GM19438 (cell line): Measurements from ENCODE around the gene CCDC107.
"Not testable (repeated sequence)": the region's sequence is repeated elsewhere in the genome, so short reads cannot be mapped to it uniquely, and the experiment has no call there.

Experiments
- ATAC-seq: cut with Tn5 transposase; IDR thresholded peaks from one replicate; pipeline ENCODE4 v1.9.1; 2021; ENCODE audit warnings: low read depth; ENCODE audit not compliant: unreplicated experiment

Gene CCDC107

GRCh38 chr9:35658137-35658967, at the start of gene CCDC107:
Gene CCDC107 (plus strand): TSS chr9:35658292. CDS start chr9:35658380, 88 bp downstream.
- peak; percentile 64 for ATAC-seq

DNA sequence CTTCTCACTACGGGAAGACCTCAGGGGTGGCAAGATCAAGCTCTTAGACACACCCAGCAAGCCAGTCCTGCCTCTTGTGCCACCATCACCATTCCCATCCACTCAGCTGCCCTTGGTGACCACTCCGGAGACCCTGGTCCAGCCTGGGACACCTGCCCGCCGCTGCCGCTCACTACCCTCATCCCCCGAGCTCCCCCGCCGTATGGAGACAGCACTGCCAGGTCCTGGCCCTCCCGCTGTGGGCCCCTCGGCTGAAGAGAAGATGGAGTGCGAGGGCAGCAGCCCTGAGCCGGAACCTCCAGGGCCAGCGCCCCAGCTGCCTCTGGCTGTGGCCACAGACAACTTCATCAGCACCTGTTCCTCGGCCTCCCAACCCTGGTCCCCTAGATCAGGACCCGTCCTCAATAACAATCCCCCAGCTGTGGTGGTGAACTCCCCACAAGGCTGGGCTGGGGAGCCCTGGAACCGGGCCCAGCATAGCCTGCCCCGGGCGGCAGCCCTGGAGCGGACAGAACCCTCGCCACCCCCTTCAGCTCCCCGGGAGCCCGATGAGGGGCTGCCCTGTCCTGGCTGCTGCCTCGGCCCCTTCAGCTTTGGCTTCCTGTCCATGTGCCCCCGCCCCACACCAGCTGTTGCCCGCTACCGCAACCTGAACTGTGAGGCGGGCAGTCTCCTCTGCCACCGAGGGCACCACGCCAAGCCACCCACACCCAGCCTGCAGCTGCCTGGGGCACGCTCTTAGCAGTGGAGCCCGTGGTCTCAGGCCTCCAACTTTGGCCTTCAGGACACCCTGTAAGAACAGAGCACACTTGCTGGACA, 48.9 kb upstream of the CCDC107 start:
- ATAC-seq = no peak

DNA sequence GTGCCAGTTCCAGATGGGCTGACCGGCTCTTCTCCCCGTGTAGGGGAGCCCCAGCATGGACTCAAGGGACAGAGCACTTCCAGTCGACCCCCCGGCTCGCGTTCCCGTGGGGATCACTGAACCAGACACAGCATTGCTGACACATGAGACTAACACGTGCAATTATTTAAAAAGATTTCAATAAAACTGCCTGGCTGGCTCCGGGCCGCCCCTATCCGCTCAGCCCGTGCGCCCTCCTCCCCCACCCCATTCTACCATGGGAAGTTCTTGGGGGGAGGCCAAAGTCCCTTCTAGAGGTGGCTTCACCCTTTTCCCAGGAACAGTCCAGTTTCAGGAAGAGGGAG, 48.3 kb upstream of the CCDC107 start:
- no peak for ATAC-seq

DNA sequence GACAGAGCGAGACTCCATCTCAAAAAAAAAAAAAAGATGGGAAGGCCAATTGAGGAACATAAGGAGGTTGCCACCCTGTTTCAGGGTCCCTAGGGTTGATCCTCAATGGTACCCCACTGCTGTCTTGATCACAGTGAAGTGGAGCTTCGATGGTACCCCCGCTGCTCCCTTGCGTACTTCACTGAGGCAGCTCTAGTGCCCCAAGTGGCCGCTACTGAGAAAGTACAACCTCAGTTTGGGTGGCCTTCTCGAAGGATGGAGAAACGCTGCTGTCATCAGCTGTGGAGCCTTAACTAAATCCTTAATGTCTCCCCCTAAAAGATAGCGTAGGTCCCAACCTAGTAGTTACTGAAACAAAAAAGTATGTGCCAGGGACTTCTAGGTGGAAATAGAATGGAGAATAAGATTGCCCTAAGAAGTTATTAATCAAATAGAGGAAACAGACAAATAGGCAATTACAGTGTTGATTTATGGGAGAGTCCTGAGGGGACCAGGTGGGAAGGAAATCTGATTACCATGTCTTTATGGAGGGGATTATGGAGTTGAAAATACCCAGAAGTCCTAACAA, 46.8 kb upstream of the CCDC107 start:
- peak; percentile 66 for ATAC-seq

GRCh38 chr9:35612066-35612465, 46.0 kb upstream of the CCDC107 start:
- ATAC-seq = not testable (repeated sequence)

GRCh38 chr9:35612843-35613242, 45.2 kb upstream of the CCDC107 start:
- ATAC-seq = no peak

DNA sequence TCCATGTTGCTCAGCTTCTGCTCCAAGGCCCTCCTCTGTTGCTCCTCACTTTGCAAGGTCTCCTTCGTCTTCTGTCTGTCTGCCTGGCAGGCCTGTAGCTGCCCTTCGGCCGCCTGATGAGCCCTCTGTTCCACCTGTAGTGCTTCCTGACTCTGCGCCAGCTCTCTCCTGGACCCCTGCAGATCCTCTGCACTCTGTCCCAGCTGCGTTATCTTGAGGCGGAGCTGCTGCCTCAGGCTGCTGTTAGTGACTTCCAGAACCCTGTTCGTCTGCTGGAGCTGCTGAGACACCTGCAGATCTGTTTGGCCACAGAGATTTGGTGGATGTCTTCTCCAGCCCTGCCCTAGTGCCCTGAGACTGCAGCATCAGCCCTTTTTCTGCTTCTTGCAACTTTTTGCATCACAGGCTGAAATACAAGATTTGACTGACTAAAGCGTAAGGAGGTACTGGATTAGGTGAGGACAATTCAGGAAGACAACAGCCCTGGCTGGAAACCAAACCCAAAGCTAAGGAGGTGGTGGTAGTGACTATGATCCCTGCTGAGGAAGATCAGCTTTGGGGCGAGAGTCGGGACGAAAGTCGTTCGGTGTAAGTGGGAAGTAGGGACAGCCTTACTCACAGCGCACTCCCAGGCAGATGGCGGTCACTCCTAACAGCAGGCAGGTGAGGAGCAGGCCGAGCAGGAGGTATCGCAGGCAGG, 42.0 kb upstream of the CCDC107 start:
- no peak for ATAC-seq

DNA sequence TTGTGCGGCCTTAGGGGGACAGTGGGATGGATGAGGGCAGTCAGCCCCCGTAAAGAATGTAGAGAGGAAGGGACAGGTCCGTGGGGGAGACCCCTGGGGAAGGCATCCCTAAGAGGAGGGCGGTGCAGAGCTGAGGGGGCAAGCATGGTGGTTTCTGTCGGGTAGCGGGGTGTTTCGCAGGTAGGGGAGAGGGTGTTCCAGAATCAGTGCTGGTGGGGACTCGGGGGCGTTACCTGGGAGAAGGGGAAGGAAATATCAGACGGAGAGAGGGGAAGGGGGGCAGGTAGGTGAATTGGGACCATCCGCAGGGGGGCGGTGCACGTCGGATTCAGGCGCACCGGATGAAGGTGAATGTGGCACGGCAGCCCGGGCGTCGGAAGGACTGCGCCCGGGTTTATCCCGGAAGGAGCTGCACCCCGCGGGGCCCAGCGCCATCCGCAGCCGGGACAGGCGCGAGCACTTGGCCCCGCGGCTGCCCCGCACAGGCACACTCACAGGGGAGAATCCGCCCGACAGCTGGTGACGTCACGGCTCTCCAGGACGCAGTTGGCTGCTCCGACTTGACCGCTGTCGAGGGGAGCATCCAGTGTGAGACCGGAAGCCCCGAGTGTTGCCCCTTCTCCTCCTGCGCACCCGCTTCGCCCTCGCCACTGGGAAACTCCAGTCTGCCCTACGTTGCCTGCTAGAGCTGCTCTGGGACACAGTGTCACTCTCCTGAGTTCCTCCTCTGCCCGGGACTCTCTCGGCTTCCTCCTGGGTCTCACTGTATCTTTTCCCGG, 41.2 kb upstream of the CCDC107 start:
- no peak for ATAC-seq

GRCh38 chr9:35617548-35617947, 40.5 kb upstream of the CCDC107 start:
- ATAC-seq = no peak

GRCh38 chr9:35618325-35618727, 39.8 kb upstream of the CCDC107 start, which contains the start of gene CD72:
Gene CD72 (minus strand): TSS chr9:35618413. CDS start chr9:35618303, 110 bp downstream.
- no peak for ATAC-seq

- ATAC-seq = peak; percentile 56
These were observed 39.0 kb upstream of the CCDC107 start for GRCh38 chr9:35618854-35619799.

DNA sequence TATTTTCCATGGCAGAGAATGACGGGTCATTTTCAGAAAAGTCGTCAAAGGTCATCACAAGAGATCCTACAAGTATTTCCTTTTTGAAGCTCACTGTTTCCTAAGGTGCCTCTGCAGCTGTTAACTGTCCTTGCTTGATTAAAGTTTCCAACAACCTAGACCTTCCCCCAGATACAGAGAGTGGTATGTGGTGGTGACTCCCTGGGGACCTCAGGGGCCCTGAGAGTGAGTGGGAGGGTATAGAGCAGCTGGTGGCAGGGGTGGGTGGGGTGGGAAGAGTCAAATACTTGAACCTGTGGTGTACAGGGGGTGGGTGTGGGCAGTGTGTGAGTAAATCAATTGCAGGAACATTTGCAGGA, 38.3 kb upstream of the CCDC107 start:
- ATAC-seq = peak; percentile 49

DNA sequence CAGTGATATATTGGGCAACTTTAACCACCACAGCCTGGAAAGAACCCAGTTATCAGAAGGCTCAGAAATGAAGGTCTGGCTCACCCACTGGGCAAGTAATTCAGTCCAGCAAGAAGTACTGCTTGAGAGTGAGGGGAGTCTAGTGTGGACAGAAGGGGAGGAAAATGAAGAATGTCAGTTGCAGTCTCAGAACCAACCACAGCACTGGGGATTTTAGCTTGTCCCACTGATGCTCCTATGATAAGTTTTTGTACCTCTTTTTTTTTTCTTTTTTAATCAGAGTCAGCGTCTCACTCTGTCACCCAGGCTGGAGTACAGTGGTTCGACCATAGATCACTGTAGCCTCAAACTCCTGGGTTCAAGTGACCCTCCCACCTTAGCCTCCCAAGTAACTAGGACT, 30.5 kb upstream of the CCDC107 start:
- no peak for ATAC-seq

DNA sequence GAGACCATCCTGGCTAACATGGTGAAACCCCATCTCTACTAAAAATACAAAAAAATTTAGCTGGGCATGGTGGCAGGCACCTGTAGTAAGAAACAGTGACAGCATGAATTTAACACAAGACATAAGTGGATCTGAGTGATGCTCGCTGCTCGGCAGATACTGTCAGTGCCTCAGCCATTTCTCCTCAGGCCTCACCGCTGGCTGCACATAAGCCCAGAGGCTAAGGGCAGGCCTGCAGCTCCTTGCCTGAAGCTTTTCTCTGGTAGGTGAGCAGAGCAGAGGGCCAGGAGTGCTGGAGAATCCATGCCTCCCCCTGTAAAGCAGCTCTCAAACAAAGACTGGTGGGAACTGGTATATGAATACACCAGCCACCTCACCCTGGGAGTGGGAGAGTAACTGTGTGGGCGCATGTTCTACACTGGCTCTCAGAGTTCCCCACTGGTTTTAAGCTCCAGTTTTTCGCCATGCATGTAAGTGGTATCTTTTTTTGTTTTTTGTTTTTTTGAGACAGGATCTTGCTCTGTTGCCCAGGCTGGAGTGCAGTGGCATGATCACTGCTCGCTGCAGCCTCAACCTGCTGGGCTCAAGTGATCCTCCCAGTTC, 29.6 kb upstream of the CCDC107 start:
- ATAC-seq = no peak

- no peak for ATAC-seq
These were observed 28.5 kb upstream of the CCDC107 start for GRCh38 chr9:35629597-35629996.

- no peak for ATAC-seq
These were observed 22.4 kb upstream of the CCDC107 start for GRCh38 chr9:35635730-35636129.

- ATAC-seq = no peak
These were observed 21.8 kb upstream of the CCDC107 start for GRCh38 chr9:35636135-35636876.

GRCh38 chr9:35636877-35637246, 21.2 kb upstream of the CCDC107 start:
- not testable (repeated sequence) for ATAC-seq
